ENCODE results near the gene PNLIPRP2. TPM values are rescaled to one million over a fixed set of nuclear protein-coding genes. Genes with fewer than 3 reads are reported as not detected.
A peak's percentile ranks its signal among the peaks of the same experiment; 100 is the strongest.

The PNLIPRP2 gene
- total and polyA plus RNA-seq, 8 donors, result 1.3 to 11.9 (median 4.1) TPM; not detected in 3

GRCh38 chr10:116669080-116669479 lies 48.3 kb downstream of the PNLIPRP2 start:
- intact Hi-C loops (cut with DNase I; ENCODE audit: low total_unique reads), result no loop called here
- no peak overlapping the region for H3K27ac ChIP-seq

GRCh38 chr10:116669832-116670644 lies 49.3 kb downstream of the PNLIPRP2 start:
- DNase-seq, result peak in 1 of 2 donors; percentile 82
- peaks cover 0 to 9% (median 5%) of the 10 kb centered on the region in 4 donors for H3K36me3 ChIP-seq
- intact Hi-C loops (cut with DNase I; ENCODE audit: low total_unique reads), result no loop called here
- peak overlapping the region in 1 of 5 donors; percentile 50 for H3K27ac ChIP-seq
- H3K4me3 ChIP-seq, result peak overlapping the region; percentile 22 to 30 (median 25)
- H3K9me3 ChIP-seq, result no peaks in the 10 kb centered on the region
- TF ChIP-seq POLR2AphosphoS5 (IDR thresholded peaks at IDR 0.05) (no peak), POLR2A (IDR thresholded peaks at IDR 0.05) (no peak), EP300 (IDR thresholded peaks at IDR 0.05) (no peak), CTCF (IDR thresholded peaks at IDR 0.05) (no peak)
- 14 to 19% (median 18%) methylated on average over 19 to 40 of the region's 41 CpGs for WGBS, 5 donors
- H3K27me3 ChIP-seq, result peaks cover 0 to 22% (median 15%) of the 10 kb centered on the region in 3 donors
- H3K4me1 ChIP-seq, result peaks cover 0 to 12% (median 7%) of the 10 kb centered on the region in 4 donors

More at GRCh38 chr10:116669080-116669479, 48.3 kb downstream of the PNLIPRP2 start:
- DNase-seq, result no peak
- Histone ChIP-seq H3K36me3 (no peaks in the 10 kb centered on the region), H3K4me1 (peaks cover 0 to 12% (median 7%) of the 10 kb centered on the region in 4 donors), H3K27me3 (peaks cover 0 to 22% (median 15%) of the 10 kb centered on the region in 3 donors), H3K9me3 (no peaks in the 10 kb centered on the region), H3K4me3 (no peak overlapping the region)
- no peak for TF ChIP-seq POLR2AphosphoS5 (IDR thresholded peaks at IDR 0.05)
- 87 to 98% (median 90%) methylated on average over 5 of the region's 5 CpGs for WGBS, 5 donors

- no peak for DNase-seq
- Histone ChIP-seq H3K9me3 (no peaks in the 10 kb centered on the region), H3K4me3 (no peak overlapping the region), H3K36me3 (peaks cover 0 to 14% (median 9%) of the 10 kb centered on the region in 4 donors), H3K27me3 (peaks cover 0 to 22% (median 15%) of the 10 kb centered on the region in 3 donors), H3K4me1 (peaks cover 0 to 9% (median 7%) of the 10 kb centered on the region in 4 donors), H3K27ac (no peak overlapping the region)
- TF ChIP-seq POLR2AphosphoS5 (IDR thresholded peaks at IDR 0.05) (no peak), EP300 (IDR thresholded peaks at IDR 0.05) (no peak), CTCF (IDR thresholded peaks at IDR 0.05) (no peak), POLR2A (IDR thresholded peaks at IDR 0.05) (no peak)
- WGBS, 5 donors, result 71 to 87% (median 80%) methylated on average over 6 of the region's 6 CpGs
- intact Hi-C loops (cut with DNase I; ENCODE audit: low total_unique reads), result no loop called here
Measured at GRCh38 chr10:116670706-116671105, 50.0 kb downstream of the PNLIPRP2 start.

- 34 to 49% (median 42%) methylated on average over 5 of the region's 5 CpGs for WGBS, 5 donors
- no peak overlapping the region for H3K4me3 ChIP-seq
- H3K36me3 ChIP-seq, result peaks cover 0 to 21% (median 9%) of the 10 kb centered on the region in 4 donors
- DNase-seq, result no peak
- intact Hi-C loops (cut with DNase I; ENCODE audit: low total_unique reads), result no loop called here
- H3K27ac ChIP-seq, result no peak overlapping the region
- H3K4me1 ChIP-seq, result peaks cover 0 to 9% (median 7%) of the 10 kb centered on the region in 4 donors
- H3K9me3 ChIP-seq, result no peaks in the 10 kb centered on the region
- peaks cover 0 to 22% (median 15%) of the 10 kb centered on the region in 3 donors for H3K27me3 ChIP-seq
- TF ChIP-seq EP300 (IDR thresholded peaks at IDR 0.05), result no peak
- no peak for TF ChIP-seq CTCF (IDR thresholded peaks at IDR 0.05)
- TF ChIP-seq POLR2A (IDR thresholded peaks at IDR 0.05), result no peak
- no peak for TF ChIP-seq POLR2AphosphoS5 (IDR thresholded peaks at IDR 0.05)
Measured at GRCh38 chr10:116671274-116671926, 50.6 kb downstream of the PNLIPRP2 start.
